ENCODE data around the gene PTPRJ. TPM values are rescaled to one million over a fixed set of nuclear protein-coding genes. Genes with fewer than 3 reads are reported as not detected.

The PTPRJ gene
- total and polyA plus RNA-seq, 2 of the 4 experiments (the other 2 are of a cell fraction), result 5.6 to 14.9 TPM

- Histone ChIP-seq H2BK15ac (ENCODE audit: low read depth, low read length) (no peak overlapping the region), H3K18ac (ENCODE audit: low read depth, low read length) (0 out of 2 replicates have a peak overlapping the region, but pooled peaks have one; percentile 13), H2AK5ac (ENCODE audit: low read depth, low read length) (peak overlapping the region; percentile 33), H3K9me1 (ENCODE audit: insufficient read depth, low read length) (peaks cover 14% of the 10 kb centered on the region), H3K56ac (ENCODE audit: extremely low read depth, insufficient read depth, low read length) (no peak overlapping the region), H3K9ac (ENCODE audit: low read depth, low read length) (no peak overlapping the region), H4K8ac (ENCODE audit: low read depth in 2 of 2, low read length in 2 of 2) (peak overlapping the region; percentile 16 to 84; a peak in 1 of 4 replicates), H3K36me3 (ENCODE audit: control insufficient read depth, insufficient read depth, low read length) (peaks cover 3% of the 10 kb centered on the region), H3K4me1 (ENCODE audit: control insufficient read depth, insufficient read depth, low read length) (peaks cover 12% of the 10 kb centered on the region), H2AK9ac (replicated peaks; ENCODE audit: low read depth, low read length, poor library complexity) (no peak overlapping the region), H3K27ac (ENCODE audit: insufficient read depth, low read length) (peak overlapping the region; percentile 75), H3K14ac (replicated peaks; ENCODE audit: low read depth, low read length) (no peak overlapping the region), H3K23ac (ENCODE audit: low read depth, low read length) (no peak overlapping the region), H3K4me2 (ENCODE audit: low read depth, low read length) (no peak overlapping the region), H4K20me1 (ENCODE audit: insufficient read depth, low read length) (no peaks in the 10 kb centered on the region), H3K9me3 (ENCODE audit: control insufficient read depth, insufficient read depth, low read length) (no peaks in the 10 kb centered on the region), H4K91ac (ENCODE audit: insufficient read depth, low read depth, low read length) (peak overlapping the region; percentile 65), H2AFZ (replicated peaks; ENCODE audit: low read length, poor library complexity) (no peak overlapping the region), H4K5ac (ENCODE audit: low read depth, low read length) (no peak overlapping the region; the same call in 1 of the 2 replicates), H3K4me3 (ENCODE audit: insufficient read depth, low read depth, low read length) (no peak overlapping the region), H2BK20ac (ENCODE audit: low read depth, low read length) (peak overlapping the region; percentile 39; the same call in 1 of the 2 replicates), H2BK120ac (ENCODE audit: low read depth, low read length) (peak overlapping the region; percentile 82), H3K79me1 (ENCODE audit: low read depth in 1 of 2, low read length in 2 of 2) (peaks cover 0 to 4% of the 10 kb centered on the region in 2 experiments; a peak in 1 of 4 replicates), H2BK5ac (ENCODE audit: low read depth, low read length, poor library complexity, severe bottlenecking) (peak overlapping the region; percentile 36), H3K27me3 (ENCODE audit: control insufficient read depth, insufficient read depth, low read length) (no peaks in the 10 kb centered on the region), H3K4ac (ENCODE audit: low read depth, low read length) (peak overlapping the region; percentile 71)
- ATAC-seq (ENCODE audit: low read depth) (no peak), DNase-seq (no peak)
- ChIA-PET POLR2A (ENCODE audit: unreplicated experiment) (no interaction called here), CTCF (no interaction called here)
- no peak for TF ChIP-seq ELK1 (IDR thresholded peaks at IDR 0.05; ENCODE audit: borderline replicate concordance, low read depth, low read length)
- no peak for TF ChIP-seq FOS (IDR thresholded peaks at IDR 0.05; ENCODE audit: low read depth, low read length)
- TF ChIP-seq USF2 (IDR thresholded peaks at IDR 0.05; ENCODE audit: low read depth, low read length), result no peak
- no peak for TF ChIP-seq RFX5 (IDR thresholded peaks at IDR 0.05; ENCODE audit: low read depth, low read length)
- TF ChIP-seq RAD21 (IDR thresholded peaks at IDR 0.05; ENCODE audit: low read length), result no peak
- TF ChIP-seq CTCF (conservative IDR thresholded peaks at IDR 0.05; ENCODE audit: low read depth, low read length), result no peak
- no peak for TF ChIP-seq MAFK (IDR thresholded peaks at IDR 0.05; ENCODE audit: low read depth, low read length)
- TF ChIP-seq CEBPB (IDR thresholded peaks at IDR 0.05; ENCODE audit: low read depth, low read length), result no peak
- TF ChIP-seq CHD1 (IDR thresholded peaks at IDR 0.05; ENCODE audit: low read depth, low read length), result no peak
- TF ChIP-seq POLR2A (IDR thresholded peaks at IDR 0.05; ENCODE audit: low read depth, low read length), result no peak
- TF ChIP-seq BHLHE40 (IDR thresholded peaks at IDR 0.05; ENCODE audit: low read depth, low read length), result no peak
- no peak for TF ChIP-seq RCOR1 (IDR thresholded peaks at IDR 0.05; ENCODE audit: insufficient replicate concordance, low read length)
- TF ChIP-seq NFE2L2 (IDR thresholded peaks at IDR 0.05; ENCODE audit: low read depth, low read length), result no peak
- no peak for TF ChIP-seq MXI1 (IDR thresholded peaks at IDR 0.05; ENCODE audit: borderline replicate concordance, low read depth, low read length)
- TF ChIP-seq MAZ (IDR thresholded peaks at IDR 0.05; ENCODE audit: borderline replicate concordance, low read depth, low read length), result no peak
- in situ Hi-C loops (cut with MboI; ENCODE audit: low sequenced_read_pairs), result no loop called here
- BruUV-seq (replicated peaks), result no TSS peak
- no CpG with 5 or more reads among the region's 6 CpGs for WGBS, 2 experiments (ENCODE audit: extremely low coverage in 2 of 2, insufficient read length in 1 of 2)
- dilution Hi-C loops (cut with HindIII; ENCODE audit: low sequenced_read_pairs, unreplicated experiment), result no loop called here
- intact Hi-C loops (cut with micrococcal nuclease), result no loop called here
These were observed 188.9 kb downstream of the PTPRJ start for GRCh38 chr11:48169259-48169658.
